ENCODE data around the gene MTMR12.
"Not testable (repeated sequence)": the region's sequence is repeated elsewhere in the genome, so short reads cannot be mapped to it uniquely, and the experiment has no call there.

Gene MTMR12

GRCh38 chr5:32230356-32231099 is 82.2 kb downstream of the MTMR12 start:
- DNase-seq: no peak

- DNase-seq: no peak
These were observed 83.2 kb downstream of the MTMR12 start for GRCh38 chr5:32229586-32229985.

GRCh38 chr5:32228816-32229215 is 83.9 kb downstream of the MTMR12 start:
- no peak for DNase-seq

GRCh38 chr5:32225445-32225844 is 87.3 kb downstream of the MTMR12 start:
- DNase-seq: no peak

GRCh38 chr5:32223972-32224609 is 88.6 kb downstream of the MTMR12 start:
- DNase-seq: no peak

- no peak for DNase-seq
These were observed 89.8 kb downstream of the MTMR12 start for GRCh38 chr5:32222723-32223470.

GRCh38 chr5:32217886-32218396 is 94.8 kb downstream of the MTMR12 start:
- no peak for DNase-seq

GRCh38 chr5:32214344-32214743 is 98.4 kb downstream of the MTMR12 start:
- DNase-seq: not testable (repeated sequence)

- DNase-seq: no peak
These were observed 102.6 kb downstream of the MTMR12 start for GRCh38 chr5:32210151-32210550.

- DNase-seq: not testable (repeated sequence)
These were observed 103.9 kb downstream of the MTMR12 start for GRCh38 chr5:32208837-32209236.

GRCh38 chr5:32207355-32207634 is 105.4 kb downstream of the MTMR12 start:
- no peak for DNase-seq

- DNase-seq: no peak
These were observed 106.0 kb downstream of the MTMR12 start for GRCh38 chr5:32206509-32207354.

- DNase-seq: no peak
These were observed 106.7 kb downstream of the MTMR12 start for GRCh38 chr5:32206053-32206452.

- no peak for DNase-seq
These were observed 110.3 kb downstream of the MTMR12 start for GRCh38 chr5:32202394-32202793.

GRCh38 chr5:32201122-32201753 is 111.5 kb downstream of the MTMR12 start:
- DNase-seq: no peak

- DNase-seq: no peak
These were observed 115.7 kb downstream of the MTMR12 start for GRCh38 chr5:32197032-32197431.

GRCh38 chr5:32195265-32195664 is 117.5 kb downstream of the MTMR12 start:
- no peak for DNase-seq

GRCh38 chr5:32193591-32193990 is 119.1 kb downstream of the MTMR12 start:
- DNase-seq: no peak

- DNase-seq: no peak
These were observed 122.6 kb downstream of the MTMR12 start for GRCh38 chr5:32190095-32190494.

- DNase-seq: no peak
These were observed 125.1 kb downstream of the MTMR12 start for GRCh38 chr5:32187675-32188074.

- DNase-seq: no peak
These were observed 130.2 kb downstream of the MTMR12 start for GRCh38 chr5:32182463-32183063.

All from stimulated activated CD4-positive, alpha-beta T cell treated with anti-CD3 and anti-CD28 coated beads, Interleukin-2, amount 100 ng/mL, for 48 hours (primary cell).